GM23248 (cell line): ENCODE measurements around the gene CLOCK.

ENCODE experiments used
- EZH2 ChIP-seq: fragments of 200-600 bp; sonication (generic); IDR thresholded peaks from 2 replicates; pipeline ENCODE4 v1.6.1; 2018; ENCODE audit warnings: antibody characterized with exemption, mild to moderate bottlenecking; ENCODE audit not compliant: insufficient read depth, poor library complexity, severe bottlenecking
- EZH2phosphoT487 ChIP-seq: fragments of 200-600 bp; sonication (generic); IDR thresholded peaks from 2 replicates; pipeline ENCODE4 v1.6.1; 2018; ENCODE audit warnings: antibody characterized with exemption, moderate library complexity, mild to moderate bottlenecking, low read depth; ENCODE audit not compliant: insufficient read depth

- TF ChIP-seq EZH2phosphoT487 = no peak
- TF ChIP-seq EZH2 = no peak
Observed at GRCh38 chr4:55545151-55545550, 1.6 kb downstream of the CLOCK start.
